Mammary epithelial cell (primary cell): ENCODE data around the gene GPR89B.
"Not testable (repeated sequence)": the region's sequence is repeated elsewhere in the genome, so short reads cannot be mapped to it uniquely, and the experiment has no call there.

Experiments
- EZH2 ChIP-seq: IDR thresholded peaks from 2 replicates; pipeline ENCODE4 v1.6.1; 2012; ENCODE audit warnings: low read length, inconsistent platforms, borderline replicate concordance
- TF ChIP-seq, protein P1 (sequence below), 2 donors: IDR thresholded peaks in 1 of 2; conservative IDR thresholded peaks in 1 of 2; 2 replicates each; pipeline ENCODE4 v1.5.1; 2011 to 2012; ENCODE audit warnings: inconsistent platforms in 2 of 2, low read length in 2 of 2, mild to moderate bottlenecking in 2 of 2, control low read depth in 1 of 2, low read depth in 1 of 2; ENCODE audit not compliant: insufficient read depth in 1 of 2; ENCODE audit errors: extremely low read depth in 1 of 2

DNA sequence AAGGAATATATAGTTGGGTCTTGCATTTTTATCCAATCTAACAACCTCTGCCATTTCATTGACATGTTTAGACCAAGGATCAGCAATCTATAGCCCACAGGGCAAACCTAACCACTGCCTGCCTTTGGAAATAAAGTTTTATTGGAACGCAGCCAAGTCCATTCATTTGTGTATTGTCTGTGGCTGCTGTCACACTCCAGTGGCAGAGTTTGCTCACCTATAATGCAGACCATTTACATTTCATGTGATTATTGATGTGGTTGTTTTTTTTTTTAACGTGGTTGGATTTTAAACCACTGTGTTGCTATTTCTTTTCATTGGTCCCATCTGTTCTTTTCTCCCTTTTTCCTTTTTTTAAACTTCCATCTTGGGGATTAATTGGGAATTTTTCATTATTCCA, 57.2 kb downstream of the GPR89B start:
- TF ChIP-seq, protein P1, sequence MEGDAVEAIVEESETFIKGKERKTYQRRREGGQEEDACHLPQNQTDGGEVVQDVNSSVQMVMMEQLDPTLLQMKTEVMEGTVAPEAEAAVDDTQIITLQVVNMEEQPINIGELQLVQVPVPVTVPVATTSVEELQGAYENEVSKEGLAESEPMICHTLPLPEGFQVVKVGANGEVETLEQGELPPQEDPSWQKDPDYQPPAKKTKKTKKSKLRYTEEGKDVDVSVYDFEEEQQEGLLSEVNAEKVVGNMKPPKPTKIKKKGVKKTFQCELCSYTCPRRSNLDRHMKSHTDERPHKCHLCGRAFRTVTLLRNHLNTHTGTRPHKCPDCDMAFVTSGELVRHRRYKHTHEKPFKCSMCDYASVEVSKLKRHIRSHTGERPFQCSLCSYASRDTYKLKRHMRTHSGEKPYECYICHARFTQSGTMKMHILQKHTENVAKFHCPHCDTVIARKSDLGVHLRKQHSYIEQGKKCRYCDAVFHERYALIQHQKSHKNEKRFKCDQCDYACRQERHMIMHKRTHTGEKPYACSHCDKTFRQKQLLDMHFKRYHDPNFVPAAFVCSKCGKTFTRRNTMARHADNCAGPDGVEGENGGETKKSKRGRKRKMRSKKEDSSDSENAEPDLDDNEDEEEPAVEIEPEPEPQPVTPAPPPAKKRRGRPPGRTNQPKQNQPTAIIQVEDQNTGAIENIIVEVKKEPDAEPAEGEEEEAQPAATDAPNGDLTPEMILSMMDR (conservative IDR thresholded peaks at IDR 0.05 in 1 of 2, IDR thresholded peaks at IDR 0.05 in 1 of 2; ENCODE audit: extremely low read depth in 1 of 2, insufficient read depth in 1 of 2, low read depth in 1 of 2, low read length in 2 of 2), result not testable (repeated sequence)
- not testable (repeated sequence) for TF ChIP-seq EZH2
